ENCODE data around the gene RPS6KA2. TPM values are rescaled to one million over a fixed set of nuclear protein-coding genes. Genes with fewer than 3 reads are reported as not detected.

The RPS6KA2 gene
- total RNA-seq, result 64.6 and 84.6 TPM in 2 replicates

DNA sequence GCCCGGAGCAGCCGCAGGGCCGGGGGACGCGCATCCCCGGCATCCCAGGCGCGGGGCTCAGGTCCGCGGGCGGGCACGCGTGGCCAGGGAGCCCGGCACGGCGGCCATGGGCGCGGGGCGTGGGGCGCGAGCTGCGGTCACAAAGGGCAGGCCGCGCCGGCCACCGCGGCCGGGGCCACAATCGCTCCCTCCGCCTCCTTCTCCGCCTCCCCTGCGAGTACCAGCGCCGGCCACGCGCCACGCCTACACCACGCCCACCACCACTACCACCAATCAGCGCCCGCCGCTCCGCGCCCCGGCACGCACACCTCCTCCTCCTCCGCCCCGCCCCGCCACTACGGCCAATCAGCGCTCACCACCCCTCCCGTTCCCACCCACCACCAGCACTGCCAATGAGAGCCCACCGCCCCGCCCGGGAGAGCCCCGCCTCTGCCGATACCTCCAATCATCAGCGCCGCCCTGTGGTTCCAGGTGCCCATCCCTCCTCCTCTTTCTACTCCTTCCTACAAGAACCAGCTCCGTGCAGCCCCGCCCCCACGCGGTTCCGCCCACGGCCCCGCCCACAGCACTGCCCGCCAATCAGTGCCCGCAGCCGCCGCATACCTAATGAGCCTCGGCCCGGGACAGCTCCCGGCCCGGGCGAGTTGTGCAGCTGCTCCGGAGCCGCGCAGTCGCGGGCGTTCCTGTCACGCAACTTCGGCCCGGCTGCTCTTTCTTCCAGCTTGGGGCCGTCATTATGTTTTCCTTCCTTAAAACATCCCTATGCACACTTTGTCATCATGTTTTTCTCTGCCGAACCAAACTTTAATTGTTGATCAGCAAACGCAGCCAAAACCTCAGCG lies at the start of gene RPS6KA2:
Gene RPS6KA2, minus strand, starts transcription at position 219 of the 842 bp plus-strand sequence. CDS start 232 bp downstream, outside the sequence.

DNA sequence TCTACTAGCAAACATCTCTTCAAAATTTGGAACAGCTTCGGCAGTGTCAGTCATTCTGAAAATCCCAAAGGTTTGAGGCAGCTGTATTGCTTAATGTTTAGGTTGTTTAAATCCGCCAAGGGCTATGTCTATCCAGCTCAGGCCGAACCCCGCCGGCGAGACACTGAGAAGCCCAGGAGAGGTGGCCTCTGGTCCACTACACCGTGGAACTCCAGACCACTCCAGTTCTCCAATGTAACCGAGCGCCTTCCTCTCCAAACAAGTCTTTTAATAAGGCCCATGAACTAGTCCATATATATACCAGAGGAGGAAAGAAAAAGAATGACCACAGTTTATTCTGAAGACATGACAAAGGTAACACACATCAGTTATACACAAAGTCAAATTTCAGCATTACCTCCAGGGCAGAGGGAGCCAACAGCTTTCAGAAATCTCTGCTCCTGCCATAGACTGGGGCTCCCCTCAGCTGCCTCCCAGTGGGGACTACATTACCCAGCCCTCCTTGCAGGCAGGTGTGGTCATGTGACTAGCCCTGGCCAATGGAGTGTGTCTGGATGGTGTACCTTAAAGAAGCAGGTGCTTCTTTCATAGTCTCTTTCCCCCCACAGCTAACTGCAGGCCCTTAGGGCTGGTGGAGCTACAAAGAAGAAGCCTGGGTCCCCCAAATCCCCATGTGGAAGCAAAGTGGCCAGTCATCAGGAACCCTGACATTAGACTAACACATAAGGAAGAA lies 40.5 kb downstream of the RPS6KA2 start, which contains the start of gene RAMACL:
Gene RAMACL, minus strand, starts transcription at position 255 of the 733 bp plus-strand sequence. Its CDS starts 201 bp downstream, at position 54.

DNA sequence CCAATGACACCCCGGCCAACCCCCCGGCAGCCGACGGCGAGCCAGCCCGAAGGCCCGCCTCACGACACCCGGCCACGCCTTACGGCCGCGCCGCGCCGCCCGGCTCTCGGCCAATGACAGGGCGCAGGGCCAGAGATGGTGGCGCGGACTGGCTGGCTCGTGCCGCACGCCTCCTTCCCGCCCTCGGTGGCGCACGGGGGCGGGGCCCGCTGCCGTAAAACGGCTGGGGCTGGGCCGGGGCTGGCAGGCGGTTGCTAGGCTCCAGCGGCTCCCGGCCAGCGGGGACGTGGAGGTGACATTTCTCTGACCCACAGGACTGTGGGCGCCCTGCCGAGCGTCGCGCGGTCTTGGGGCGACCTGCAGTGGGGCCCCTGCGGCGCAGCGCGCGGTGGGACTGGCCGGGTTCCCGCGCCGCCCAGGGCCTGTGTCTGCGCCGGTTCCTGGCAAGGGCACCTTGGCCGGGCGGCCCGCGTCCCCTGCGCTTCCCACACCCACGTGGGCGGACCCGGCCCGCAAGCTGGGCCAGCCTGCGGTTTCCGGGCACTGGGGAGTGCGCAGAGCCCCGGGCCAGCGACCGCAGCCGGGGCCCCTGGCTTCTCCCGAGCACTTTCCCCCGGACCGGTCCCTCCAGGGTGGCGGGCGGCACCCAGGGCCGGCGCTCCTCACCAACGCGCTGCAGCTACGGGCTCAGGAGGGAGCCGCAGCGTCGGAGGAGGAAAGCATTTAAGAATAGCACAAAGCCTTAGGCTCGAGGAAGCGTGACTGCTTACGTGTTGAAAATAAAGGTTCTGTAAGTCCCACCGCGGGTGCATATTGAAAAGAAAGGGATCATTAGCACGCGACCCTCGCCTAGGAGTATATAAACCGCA lies 243.9 kb downstream of the RPS6KA2 start, which contains the start of gene MPC1:
Gene MPC1, minus strand, starts transcription at position 8 of the 869 bp plus-strand sequence. CDS start 64 bp downstream, outside the sequence.

Other genes with a start within 250 kb of the RPS6KA2 start
- 41.1 and 48.2 TPM in 2 replicates for gene MPC1, start 244.3 kb downstream of the RPS6KA2 start, total RNA-seq
- 0.66 and 2.1 TPM in 2 replicates for gene RAMACL, start 40.6 kb downstream of the RPS6KA2 start, total RNA-seq

All from aortic smooth muscle cell (primary cell).